SIG-M5 (cell line): ENCODE measurements around the gene SNAP29.
"Not testable (repeated sequence)": the region's sequence is repeated elsewhere in the genome, so short reads cannot be mapped to it uniquely, and the experiment has no call there.

Source experiments
- DNase-seq: peaks from one replicate; lab custom pipeline; 2025; lab: John Stamatoyannopoulos, UW

Gene SNAP29

GRCh38 chr22:20930435-20930834 lies 71.6 kb downstream of the SNAP29 start:
- not testable (repeated sequence) for DNase-seq

- DNase-seq: no peak
These were observed 72.4 kb downstream of the SNAP29 start for GRCh38 chr22:20931126-20931654.

GRCh38 chr22:20933910-20934309 lies 75.1 kb downstream of the SNAP29 start:
- DNase-seq: no peak

GRCh38 chr22:20935049-20935448 lies 76.2 kb downstream of the SNAP29 start:
- not testable (repeated sequence) for DNase-seq

- not testable (repeated sequence) for DNase-seq
These were observed 77.2 kb downstream of the SNAP29 start for GRCh38 chr22:20935780-20936539.

GRCh38 chr22:20937031-20937793 lies 78.4 kb downstream of the SNAP29 start:
- DNase-seq: no peak

GRCh38 chr22:20937794-20938671 lies 79.2 kb downstream of the SNAP29 start:
- no peak for DNase-seq

- DNase-seq: not testable (repeated sequence)
These were observed 80.8 kb downstream of the SNAP29 start for GRCh38 chr22:20939457-20940185.

- DNase-seq: no peak
These were observed 81.4 kb downstream of the SNAP29 start for GRCh38 chr22:20940186-20940651.
